ENCODE measurements around the gene ZC3HAV1.

DNA sequence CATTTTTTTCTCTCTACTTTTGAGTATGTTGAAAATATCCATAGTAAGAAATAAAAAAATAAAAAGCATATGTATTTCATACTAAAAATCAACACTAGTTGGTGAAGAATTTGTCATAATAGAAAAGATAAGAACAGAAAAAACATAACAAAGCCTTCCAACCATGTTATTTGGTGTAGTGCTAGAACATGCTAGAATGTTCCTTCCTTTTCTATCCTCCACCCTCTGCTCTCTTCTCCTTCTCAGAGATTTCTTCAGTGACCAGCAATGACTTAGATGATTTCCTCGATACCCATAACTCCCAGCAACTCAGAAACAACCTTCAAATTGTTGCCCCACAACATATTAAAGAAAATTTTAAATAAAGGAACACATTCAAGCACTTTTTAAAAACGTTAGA is 2.6 kb downstream of the ZC3HAV1 start:
- TF ChIP-seq POLR2A (IDR thresholded peaks at IDR 0.05; ENCODE audit: low read length) (no peak), GATA1 (IDR thresholded peaks at IDR 0.05; ENCODE audit: low read depth, low read length) (no peak)
